Activated gamma-delta T cell treated with anti-CD3 and anti-CD28 coated beads, Interleukin-2, amount 50 U/mL, for 16 hours (primary cell): ENCODE results near the gene CRHR2.
"Not testable (repeated sequence)": the region's sequence is repeated elsewhere in the genome, so short reads cannot be mapped to it uniquely, and the experiment has no call there.

Experiments
- DNase-seq: peaks from one replicate; pipeline ENCODE4 v3.0.0-alpha.2; 2020; ENCODE audit warnings: low read depth

The CRHR2 gene

DNA sequence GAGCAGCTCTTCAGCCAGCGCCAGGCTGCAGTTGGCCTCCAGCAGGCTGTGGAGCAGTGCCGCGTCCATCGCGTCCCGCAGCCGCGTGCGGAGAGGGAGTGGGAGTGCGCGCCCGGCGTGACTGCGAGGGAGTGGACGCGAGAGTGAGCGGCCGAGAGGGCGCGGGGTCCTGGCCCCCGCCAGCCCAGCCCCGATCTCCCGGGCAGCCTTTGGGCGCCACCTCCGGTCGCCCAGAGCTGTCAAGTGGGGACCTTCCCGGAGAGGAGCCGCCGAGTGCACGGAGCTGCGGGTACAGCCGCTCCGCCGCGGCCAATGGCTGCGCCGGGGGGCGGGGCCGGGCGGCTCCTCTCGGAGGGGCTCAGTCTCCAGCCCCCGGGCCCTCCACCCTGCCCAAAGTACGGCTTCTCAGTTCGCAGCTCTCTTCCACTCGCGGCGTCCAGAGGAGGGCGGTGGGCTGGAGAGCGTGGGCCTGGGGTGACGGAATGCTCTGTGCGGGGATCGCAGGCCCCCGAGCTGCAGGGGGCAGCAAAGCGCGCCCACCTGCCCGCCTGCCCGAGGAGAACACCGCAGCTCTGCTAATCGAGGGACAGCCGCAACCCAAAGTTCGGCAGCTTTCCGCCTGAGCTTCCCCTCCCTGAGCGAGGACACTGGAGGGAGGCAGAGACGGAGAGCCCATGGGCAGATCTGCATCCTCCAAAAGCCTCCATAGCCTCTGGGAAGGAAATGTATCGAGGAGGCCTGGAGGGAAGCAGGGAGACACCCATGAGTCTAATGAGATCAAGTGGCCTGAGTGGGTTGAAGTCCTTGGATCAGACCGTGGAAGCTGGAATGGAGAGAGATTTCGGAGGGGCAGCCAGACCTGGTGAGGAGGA is at the start of gene CRHR2:
Gene CRHR2 (minus strand): TSS at position 245 of the 872 bp plus-strand sequence. CDS start 176 bp downstream, at position 69.
- DNase-seq, result no peak

DNA sequence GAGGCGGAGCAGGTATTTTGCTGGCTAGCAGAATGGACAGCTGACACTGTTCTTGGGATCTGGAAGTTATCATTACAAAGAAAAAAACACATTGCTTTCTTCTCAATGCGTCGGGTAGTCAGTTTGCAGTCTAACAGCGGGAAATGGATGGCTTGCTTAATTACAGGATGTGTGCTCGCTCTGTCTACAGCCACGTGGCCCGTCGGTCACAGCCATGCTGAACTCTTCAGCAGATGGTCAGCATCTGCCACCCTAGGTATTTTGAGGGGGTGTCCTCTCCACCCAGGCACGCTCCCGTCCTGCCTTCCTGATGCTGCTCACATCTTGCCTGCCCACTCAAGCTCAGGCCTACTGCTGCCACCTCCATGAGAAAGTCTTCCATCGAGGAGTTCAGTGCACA is 49.3 kb upstream of the CRHR2 start:
- DNase-seq, result no peak

DNA sequence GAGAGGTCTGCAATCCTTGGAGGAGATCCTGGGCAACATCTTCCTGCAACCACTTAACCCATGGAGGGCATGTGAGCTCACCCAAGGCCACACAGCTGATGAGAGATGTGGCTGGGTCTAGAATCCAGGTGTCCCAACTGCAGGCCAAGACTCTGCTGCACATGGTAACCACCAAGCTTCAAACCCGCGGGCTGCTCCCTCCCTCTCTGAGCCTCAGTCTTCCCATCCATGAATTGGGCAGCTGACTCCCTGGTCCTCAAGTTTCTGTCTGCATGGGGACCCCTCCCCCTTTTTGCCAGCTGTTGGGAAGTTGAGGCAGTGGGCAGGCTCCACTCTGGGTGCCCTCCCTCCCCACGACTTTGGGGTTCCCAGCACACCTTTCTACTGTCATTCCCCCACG is 48.7 kb upstream of the CRHR2 start:
- no peak for DNase-seq

DNA sequence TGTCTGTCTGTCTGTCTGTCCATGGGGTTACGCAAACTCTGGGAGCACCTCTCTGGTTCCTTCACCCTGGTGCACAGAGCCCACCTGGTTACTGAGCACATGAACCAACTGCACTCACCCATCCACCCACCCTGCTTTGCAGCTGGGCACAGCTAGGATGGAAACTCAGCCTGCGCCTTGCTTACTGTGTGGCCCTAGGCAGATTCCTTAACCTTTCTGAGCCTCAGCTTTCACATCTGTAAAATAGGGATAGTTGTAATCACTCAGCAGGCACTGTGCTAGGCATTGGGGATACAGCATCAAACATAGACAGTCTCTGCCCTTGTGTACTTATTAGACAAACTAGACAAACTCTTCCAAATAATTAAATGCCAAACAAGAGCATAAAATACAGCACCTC is 47.8 kb upstream of the CRHR2 start:
- DNase-seq, result no peak

DNA sequence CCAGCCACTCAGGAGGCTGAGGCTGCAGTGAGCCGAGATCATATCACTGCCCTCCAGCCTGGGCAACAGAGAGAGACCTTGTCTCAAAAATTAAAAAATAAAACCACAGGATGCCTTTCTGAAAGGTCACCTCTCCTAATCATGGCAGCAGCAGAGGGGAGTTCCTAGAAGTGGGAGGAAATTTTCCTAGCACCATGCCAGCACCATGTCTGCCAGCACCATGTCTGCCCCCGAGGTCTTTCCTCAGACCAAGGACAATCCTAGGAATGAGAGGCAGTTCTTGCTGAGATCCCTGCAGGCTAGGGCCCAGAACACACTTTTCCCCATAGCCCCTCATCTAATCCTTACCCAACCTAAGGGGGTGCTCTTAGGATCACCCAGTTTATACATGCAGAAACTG is 47.4 kb upstream of the CRHR2 start:
- no peak for DNase-seq

DNA sequence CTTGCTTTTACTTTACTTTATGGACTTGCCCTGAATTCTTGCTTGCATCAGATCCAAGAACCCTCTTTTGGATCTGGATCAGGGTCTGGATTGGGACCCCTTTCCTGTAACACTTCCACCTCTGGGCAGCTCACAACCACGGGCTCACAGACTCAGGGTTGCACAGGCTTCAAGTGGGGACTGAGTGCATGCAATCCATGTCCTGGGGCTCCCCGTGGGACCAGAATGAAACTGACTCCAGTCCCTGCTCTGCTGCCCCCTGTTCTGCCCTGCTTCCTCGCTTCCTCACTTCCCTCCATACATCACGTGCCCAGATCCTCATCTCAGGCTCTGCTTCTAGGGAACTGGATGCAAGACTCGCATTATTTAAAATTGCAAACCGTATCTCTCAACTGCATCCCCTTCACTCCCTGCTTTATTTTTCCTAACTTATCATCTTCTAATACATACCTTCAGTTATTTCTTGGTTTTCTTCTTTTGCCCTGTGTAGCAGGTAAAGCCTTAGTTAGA is 46.4 kb upstream of the CRHR2 start:
- DNase-seq, result no peak

DNA sequence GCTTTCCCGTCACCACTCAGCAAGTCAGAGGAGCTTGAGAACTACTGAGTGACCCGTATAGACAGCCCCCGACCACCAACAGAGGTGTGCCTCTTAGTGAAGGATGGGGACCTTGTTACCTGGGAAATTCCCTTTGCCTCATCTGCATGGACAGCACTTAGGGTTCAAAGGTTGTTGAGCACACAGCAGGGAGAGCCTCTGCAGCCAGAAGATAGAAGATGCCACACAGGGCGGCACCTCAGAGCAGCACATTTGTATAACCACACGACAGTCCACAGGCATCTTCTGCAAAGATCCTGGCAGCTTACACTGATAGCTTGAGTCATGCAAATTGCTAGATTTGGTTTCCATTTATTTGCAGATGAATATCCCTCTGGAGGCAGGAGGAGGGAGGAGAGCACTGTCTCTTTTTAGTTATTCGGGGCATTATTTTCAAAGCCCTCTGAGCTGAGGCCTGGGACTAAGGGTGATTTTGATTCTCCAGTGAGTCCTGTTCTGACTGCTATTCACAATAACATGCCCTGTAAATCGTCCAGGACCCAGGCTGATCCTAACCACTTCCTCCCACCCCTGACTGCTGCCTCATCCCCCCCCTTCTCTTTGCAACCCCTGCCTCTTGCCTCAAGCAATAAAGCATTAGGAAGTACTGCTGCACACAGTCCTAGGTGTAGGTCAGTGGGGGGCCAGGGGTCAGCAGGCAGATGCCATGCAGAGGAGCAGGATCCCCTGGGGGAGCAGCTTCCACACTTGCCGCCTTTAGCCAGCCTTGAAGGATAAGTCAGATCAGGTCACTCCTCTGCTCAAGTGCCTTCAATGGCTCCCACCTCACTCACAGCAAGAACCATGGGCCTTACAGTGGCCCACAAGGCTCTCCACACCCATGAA is 45.0 kb upstream of the CRHR2 start:
- peak; percentile 12 for DNase-seq

DNA sequence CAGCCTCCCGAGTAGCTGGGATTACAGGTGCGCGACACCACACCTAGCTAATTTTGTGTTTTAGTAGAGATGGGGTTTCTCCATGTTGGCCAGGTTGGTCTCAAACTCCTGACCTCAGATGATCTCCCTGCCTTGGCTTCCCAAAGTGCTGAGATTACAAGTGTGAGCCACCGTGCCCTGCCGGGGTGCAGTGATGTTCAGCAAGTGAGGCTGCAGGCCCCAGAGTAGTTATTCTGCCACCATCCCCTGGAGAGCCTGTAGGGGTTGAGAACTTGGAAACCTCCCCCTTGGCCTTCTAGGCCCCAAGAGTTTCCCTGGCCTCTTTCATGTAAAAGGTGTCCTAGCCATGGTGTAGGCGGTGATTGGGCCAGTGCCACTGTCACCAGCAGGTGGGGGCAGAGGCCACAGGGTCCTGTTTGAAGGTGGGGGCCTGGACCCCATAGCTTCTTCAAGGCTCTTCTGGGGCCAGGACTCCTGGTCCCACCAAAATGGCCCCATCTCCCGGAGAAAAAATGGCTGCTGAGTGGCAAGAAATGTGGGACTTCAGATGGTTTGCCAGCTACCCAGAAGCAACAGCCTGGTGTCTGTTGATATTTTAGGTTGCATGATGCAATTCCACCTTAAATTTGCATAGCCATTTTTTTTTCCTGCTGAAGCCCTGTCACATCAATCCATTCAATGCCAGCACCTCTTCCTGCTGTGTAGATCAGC is 44.2 kb upstream of the CRHR2 start:
- DNase-seq, result no peak

DNA sequence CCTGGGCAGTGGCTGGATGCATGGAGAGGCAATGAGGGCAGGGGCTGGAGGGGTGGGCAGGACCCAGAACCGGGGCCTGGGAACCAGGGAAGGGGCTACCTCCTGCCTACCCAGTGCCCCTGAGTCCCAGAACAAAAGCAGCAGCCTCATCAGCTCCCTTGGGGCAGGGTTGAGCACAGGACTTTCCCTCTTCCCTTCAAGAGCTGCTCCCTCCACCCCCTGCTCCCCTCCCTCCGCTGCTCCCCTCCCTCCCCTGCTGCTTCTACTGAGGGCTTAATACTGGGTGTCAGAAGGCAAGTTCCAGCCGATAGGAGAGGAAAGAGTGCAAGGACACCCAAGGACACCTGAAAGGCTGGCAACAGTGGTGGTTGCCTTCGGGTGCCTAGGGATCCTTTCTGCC is 41.5 kb upstream of the CRHR2 start:
- DNase-seq, result no peak

DNA sequence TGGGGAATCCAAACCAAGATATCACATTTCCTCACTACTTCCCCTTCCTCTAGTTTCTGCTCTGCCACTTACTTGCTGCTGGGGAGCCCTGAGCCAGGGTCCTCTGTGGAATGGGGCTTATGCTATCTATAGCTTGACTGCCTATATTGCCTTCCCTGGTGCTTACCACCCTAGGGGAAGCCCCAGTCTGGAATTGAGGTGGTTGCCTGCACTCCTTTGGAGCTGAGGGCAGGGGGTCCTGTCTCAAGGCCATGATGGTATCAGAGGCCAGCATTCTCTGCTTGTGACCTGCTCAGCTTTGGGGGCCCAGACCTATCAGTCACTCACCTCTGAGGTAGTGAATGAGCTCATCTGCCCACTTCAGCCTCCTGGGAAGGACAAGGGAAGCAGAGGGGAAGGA is 40.4 kb upstream of the CRHR2 start:
- no peak for DNase-seq

DNA sequence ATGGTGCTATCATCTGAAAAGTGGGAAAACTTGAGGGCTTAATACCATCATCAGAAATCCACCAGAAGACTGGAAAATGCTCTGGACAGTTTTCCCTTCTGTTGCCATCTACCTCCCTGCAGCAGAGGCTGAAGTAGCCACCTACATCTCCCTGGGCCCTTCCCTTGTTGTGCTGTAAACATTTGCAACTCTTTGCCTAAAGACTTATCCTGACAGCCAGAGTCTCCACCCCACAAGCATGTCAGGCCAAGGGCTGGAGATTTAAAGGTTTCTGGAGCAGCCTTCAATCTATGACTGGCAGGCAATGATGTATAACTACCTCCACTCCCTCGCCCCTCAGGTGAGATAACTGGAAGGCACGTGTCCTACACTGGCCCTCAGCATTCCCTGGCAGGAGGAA is 39.9 kb upstream of the CRHR2 start:
- no peak for DNase-seq

DNA sequence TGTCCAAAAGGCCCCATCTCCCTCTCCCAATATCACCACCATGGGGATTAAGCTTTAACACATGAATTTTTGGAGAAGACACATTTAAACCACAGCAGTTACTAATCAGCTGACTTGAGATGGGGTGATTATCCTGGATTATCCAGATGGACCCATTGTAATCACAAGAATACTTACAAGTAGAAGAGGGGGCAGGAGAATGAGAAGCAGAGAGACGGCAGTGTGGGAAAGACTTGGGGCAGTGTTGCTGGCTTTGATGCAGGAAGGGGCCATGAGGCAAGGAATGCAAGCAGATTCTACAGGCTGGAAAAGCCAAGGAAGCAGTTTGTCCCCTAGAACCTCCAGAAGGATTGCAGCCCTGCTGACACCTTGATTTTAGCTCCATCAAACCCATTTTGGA is 39.0 kb upstream of the CRHR2 start:
- DNase-seq, result no peak

DNA sequence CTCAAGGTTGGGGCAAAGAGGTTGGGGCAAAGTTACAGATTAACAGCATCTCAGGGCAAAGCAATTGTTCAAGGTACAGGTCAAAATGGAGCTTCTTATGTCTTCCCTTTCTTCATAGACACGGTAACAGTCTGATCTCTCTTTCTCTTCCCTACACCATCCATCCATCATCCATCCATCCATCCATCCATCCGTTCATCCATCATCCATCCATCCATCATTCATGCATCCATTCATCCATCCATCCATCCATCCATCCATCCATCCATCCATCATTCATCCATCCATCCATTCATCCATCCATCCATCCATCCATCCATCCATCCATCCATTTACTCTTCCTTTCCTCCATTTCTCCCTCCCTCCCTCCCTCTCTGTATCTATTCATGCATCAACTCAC is 37.2 kb upstream of the CRHR2 start:
- not testable (repeated sequence) for DNase-seq

DNA sequence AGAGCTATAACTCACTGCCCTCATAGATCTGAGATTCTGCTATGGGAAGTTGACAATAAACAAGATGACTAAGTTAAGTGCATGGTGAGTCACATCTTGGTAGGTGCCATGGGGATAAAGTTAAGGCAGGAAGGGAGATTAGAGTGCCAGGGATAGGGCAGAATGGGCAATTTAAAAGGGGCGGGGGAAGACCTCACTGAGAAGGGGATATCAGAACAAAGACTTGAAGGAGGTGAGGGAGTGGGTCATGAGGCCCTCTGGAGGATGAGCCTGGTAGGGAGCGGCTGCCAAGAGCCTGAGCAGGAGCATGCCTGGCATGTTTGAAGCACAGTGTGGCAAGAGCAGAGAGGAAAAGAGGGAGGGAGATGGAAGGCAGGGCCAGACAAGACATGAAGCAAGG is 34.9 kb upstream of the CRHR2 start:
- no peak for DNase-seq

DNA sequence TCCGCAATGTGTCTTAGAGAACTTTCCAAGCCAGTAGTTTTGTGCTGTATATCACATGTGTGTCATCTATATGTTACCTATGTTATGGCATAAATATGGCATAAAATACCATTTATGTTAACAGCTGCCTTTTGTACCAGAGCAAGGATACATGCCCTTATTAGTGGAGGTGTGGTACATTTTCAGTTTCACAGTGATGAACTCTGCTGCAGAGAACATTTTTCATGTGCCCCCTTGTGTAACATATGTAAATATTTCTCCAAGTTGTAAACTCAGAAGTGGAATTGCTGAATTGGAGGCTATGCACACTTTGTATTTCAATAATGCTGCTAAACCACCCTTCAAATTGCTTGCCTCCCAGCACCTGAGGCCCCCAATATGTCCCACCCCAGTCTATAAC is 31.9 kb upstream of the CRHR2 start:
- no peak for DNase-seq

DNA sequence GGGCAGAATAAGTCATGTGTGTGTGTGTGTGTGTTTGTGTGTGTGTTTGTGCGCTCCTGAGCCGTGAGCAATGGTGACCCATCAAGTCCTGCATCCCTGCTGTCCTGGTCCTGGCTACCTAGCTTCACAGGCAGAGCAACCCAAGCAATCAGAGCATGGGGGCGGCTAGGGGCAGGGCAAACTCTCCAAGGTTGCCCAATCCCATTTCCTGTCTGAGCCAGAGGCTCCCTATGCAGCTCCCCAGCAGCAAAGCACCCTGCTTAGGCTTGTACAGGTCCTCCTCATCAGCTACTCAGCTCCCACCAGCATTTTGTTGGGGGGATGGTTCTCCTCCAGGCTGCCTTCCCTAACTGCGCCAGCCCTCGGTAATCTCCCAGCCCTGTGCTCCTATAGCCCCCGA is 31.1 kb upstream of the CRHR2 start:
- DNase-seq, result no peak

DNA sequence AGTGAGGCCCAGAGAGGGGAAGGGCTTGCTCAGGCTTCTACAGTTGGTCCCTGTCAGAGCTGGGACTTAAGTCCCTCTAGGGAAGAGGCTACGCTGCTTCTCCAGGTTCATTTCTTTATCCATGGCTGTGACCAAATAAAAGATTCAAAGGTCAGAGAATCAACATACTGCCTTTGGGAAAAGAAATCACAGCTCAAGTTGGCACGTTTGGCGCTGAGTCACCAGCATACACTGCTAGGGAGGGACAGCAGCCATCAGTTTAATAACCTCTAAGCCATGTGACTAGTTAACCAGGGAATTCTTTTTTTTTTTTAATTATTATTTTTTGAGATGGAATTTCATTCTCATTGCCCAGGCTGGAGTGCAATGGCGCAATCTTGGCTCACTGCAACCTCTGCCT is 28.4 kb upstream of the CRHR2 start:
- DNase-seq, result no peak

DNA sequence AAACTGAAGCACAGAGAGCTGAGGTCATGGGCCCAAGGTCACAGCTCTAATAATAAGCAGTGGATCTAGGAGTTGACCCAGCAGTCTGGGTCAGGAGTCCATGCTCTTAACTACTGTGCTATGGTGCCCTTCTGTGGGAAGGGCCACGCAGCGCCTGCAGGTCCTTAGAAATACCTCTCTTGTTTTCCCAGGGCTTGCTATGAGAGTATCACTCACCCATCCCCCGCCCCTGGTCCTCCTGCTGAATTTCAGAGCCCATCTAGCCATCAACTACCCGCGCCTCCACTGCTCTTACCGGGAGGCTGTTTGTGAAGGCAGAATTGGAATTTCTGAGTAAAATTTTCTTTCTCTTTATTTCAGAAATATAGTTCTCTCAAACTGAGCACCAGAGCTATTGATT is 27.3 kb upstream of the CRHR2 start:
- DNase-seq, result no peak

DNA sequence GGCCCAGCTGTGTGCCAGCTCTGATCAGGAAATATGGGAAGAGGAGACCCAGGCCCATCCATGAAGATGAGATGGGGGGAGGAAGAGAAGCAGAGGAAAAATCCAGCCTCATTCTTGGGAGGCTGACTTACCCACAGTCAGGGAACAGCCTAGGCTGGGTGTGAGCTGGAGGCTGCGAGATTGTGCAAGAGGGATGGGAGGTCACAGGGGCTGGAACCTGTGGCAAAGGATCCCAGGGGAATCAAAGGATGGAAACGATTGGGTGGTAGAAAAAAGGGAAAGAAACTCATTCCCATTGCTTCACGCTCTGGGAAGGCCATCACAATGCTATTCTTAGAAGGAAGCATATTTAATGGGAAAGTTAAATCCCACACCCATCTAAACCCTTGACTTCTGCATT is 26.7 kb upstream of the CRHR2 start:
- DNase-seq, result no peak

DNA sequence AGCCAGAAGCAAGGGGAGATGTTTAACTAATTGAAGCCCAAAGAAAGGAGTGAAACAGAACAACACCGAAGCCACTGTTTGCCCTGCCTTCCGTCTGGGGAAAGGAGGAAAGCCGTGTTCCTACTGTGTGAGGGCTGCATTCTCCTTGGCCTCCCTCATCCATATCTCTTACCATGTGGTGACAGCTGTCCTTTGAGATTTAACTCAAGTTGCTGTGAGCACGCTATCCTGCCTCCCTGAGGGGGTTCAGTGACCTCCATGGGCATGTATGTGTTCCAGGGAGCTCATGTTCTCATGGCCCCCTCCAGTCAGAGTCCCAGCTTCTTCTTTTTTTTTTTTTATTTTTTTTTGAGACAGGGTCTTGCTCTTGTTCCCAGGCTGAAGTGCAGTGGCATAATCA is 26.2 kb upstream of the CRHR2 start:
- no peak for DNase-seq

DNA sequence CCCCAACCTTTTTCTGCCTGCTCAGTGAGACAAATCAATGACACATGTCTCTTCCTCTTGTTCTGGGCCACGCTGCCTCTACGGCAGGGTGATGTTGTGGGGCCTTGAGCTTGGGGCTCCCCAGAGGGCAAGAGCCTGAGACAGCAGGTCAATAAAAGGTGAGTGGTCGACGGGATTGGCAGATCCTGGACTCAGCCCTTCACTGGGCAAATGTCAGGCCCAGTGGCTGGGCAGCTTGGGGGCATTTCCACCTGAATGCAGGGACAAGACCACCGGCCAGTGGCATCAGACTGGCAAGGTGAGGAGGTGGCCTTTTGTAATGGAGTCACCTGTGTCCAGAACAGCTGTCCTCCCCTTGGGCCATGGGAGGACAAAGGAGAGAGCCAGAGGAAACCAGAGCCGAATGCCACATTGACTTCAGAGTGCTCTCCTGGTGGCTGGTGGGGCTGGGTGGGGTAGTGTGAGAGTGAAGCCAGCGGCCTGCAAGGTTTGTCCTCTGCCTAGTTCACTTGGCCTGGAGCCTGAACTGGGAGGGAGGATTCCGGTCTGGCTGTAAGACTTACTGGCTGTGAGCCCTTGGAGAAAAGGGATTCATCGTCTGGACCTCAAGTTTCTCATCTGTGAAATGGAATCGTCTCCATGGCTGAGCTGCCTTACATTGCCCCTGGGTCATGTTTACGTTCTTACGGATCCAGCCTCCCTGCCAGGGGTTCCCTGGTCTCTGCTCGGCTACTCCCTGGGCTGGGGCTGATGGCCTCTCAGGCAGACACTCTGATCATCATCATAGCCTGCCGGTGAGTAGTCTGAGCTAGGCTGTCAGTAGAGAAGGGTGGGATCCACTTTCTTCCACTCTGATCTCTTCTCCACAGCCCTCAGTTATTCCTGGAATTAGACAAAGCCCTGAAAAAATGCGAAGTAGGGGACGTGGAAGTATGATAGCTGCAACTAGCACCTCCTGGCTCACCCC is 25.4 kb upstream of the CRHR2 start:
- DNase-seq, result no peak
